Breast epithelium (tissue), 3 donors: Measurements from ENCODE around the gene HKDC1.

Experiments
- POLR2A ChIP-seq: fragments of 450-650 bp; IDR thresholded peaks from one replicate; pipeline ENCODE4 v1.6.1; 2016; ENCODE audit warnings: antibody characterized with exemption, mild to moderate bottlenecking, moderate library complexity
- TF ChIP-seq, protein P1 (sequence below), 3 donors: fragments of 450-650 bp; IDR thresholded peaks; one replicate each; pipeline ENCODE4 v1.5.1; 2016 to 2017; ENCODE audit warnings: antibody characterized with exemption in 3 of 3, mild to moderate bottlenecking in 3 of 3, moderate library complexity in 3 of 3

DNA sequence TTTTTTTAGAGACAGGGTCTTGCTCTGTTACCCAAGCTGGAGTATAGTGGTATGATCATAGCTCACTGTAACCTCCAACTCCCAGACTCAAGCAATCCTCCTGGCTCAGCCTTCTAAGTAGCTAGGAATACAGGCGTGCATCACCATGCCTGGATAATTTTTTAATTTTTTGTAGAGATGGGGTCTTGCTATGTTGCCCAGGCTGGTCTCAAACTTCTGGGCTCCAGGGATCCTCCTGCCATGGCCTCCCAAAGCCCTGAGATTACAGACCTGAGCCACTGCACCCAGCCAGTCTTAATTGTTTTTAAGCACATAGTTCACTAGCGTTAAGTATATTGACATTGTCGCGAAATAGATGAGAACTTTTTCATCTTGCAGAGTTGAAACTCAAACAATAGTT lies 38.1 kb upstream of the HKDC1 start:
- TF ChIP-seq, protein P1, sequence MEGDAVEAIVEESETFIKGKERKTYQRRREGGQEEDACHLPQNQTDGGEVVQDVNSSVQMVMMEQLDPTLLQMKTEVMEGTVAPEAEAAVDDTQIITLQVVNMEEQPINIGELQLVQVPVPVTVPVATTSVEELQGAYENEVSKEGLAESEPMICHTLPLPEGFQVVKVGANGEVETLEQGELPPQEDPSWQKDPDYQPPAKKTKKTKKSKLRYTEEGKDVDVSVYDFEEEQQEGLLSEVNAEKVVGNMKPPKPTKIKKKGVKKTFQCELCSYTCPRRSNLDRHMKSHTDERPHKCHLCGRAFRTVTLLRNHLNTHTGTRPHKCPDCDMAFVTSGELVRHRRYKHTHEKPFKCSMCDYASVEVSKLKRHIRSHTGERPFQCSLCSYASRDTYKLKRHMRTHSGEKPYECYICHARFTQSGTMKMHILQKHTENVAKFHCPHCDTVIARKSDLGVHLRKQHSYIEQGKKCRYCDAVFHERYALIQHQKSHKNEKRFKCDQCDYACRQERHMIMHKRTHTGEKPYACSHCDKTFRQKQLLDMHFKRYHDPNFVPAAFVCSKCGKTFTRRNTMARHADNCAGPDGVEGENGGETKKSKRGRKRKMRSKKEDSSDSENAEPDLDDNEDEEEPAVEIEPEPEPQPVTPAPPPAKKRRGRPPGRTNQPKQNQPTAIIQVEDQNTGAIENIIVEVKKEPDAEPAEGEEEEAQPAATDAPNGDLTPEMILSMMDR (IDR thresholded peaks at IDR 0.05) = no peak
- no peak for TF ChIP-seq POLR2A
